SK-N-SH (cell line): ENCODE results near the gene SLC15A2.

Experiments used
- CHD2 ChIP-seq: fragments of 150-350 bp; IDR thresholded peaks from 2 replicates; pipeline ENCODE4 v1.6.1; 2018; ENCODE audit warnings: low read length; ENCODE audit not compliant: partially characterized antibody
- ELF1 ChIP-seq: IDR thresholded peaks from 2 replicates; pipeline ENCODE4 v1.4.0; 2012
- EP300 ChIP-seq, 2 experiments: IDR thresholded peaks; 2 replicates each; pipeline versions ENCODE4 v1.4.0 to v1.6.1; 2012; ENCODE audit warnings: borderline replicate concordance in 1 of 2, low read depth in 1 of 2, low read length in 1 of 2
- GABPA ChIP-seq: IDR thresholded peaks from 2 replicates; pipeline ENCODE4 v1.4.0; 2012; ENCODE audit warnings: low read depth, mild to moderate bottlenecking
- MXI1 ChIP-seq: IDR thresholded peaks from 2 replicates; pipeline ENCODE4 v1.6.1; 2012; ENCODE audit warnings: mild to moderate bottlenecking, low read depth, low read length, improper control_type of control experiment
- YY1 ChIP-seq: IDR thresholded peaks from 2 replicates; pipeline ENCODE4 v1.4.0; 2012; ENCODE audit warnings: low read depth, mild to moderate bottlenecking
- TF ChIP-seq, protein P1 (sequence below): fragments of 200-600 bp; sonication (generic); IDR thresholded peaks from 2 replicates; pipeline ENCODE4 v1.6.1; 2017; ENCODE audit warnings: antibody characterized with exemption, mild to moderate bottlenecking, moderate library complexity

DNA sequence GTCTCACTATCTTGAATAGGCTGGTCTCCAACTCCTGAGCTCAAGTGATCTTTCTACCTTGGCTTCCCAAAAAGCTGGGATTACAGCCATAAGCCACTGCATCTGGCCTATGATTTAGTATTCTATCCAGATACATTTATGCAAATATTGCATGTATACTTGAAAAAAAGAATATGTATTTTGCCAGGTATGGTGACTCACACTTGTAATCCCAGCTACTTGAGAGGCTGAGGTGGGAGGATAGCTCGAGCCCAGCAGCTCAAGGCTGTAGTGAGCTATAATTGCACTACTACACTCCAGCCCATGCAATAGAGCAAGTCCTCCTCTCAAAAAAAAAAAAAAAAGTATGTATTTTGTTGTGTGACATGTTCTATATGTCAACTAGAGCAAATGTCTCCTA, 54.4 kb downstream of the SLC15A2 start:
- TF ChIP-seq, protein P1, sequence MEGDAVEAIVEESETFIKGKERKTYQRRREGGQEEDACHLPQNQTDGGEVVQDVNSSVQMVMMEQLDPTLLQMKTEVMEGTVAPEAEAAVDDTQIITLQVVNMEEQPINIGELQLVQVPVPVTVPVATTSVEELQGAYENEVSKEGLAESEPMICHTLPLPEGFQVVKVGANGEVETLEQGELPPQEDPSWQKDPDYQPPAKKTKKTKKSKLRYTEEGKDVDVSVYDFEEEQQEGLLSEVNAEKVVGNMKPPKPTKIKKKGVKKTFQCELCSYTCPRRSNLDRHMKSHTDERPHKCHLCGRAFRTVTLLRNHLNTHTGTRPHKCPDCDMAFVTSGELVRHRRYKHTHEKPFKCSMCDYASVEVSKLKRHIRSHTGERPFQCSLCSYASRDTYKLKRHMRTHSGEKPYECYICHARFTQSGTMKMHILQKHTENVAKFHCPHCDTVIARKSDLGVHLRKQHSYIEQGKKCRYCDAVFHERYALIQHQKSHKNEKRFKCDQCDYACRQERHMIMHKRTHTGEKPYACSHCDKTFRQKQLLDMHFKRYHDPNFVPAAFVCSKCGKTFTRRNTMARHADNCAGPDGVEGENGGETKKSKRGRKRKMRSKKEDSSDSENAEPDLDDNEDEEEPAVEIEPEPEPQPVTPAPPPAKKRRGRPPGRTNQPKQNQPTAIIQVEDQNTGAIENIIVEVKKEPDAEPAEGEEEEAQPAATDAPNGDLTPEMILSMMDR, result no peak
- TF ChIP-seq CHD2 (no peak), YY1 (no peak), MXI1 (no peak), GABPA (no peak), ELF1 (no peak), EP300 (IDR thresholded peaks at IDR 0.05; ENCODE audit: borderline replicate concordance in 1 of 2, low read depth in 1 of 2, low read length in 1 of 2) (no peak)
